NT2/D1 (cell line): ENCODE data around the gene CNGB1.
"Not testable (repeated sequence)": the region's sequence is repeated elsewhere in the genome, so short reads cannot be mapped to it uniquely, and the experiment has no call there.

Experiments used
- DNase-seq: peaks from one replicate; pipeline ENCODE4 v3.0.0-alpha.2; 2011; ENCODE audit warnings: low read depth, low spot score
- H3K27me3 ChIP-seq: 2 replicates; pipeline ENCODE4 v1.6.0; 2011; ENCODE audit warnings: mild to moderate bottlenecking; ENCODE audit not compliant: insufficient read length, insufficient read depth
- H3K36me3 ChIP-seq: 2 replicates; pipeline ENCODE4 v1.6.1; 2011; ENCODE audit warnings: mild to moderate bottlenecking, low read length, mixed read lengths; ENCODE audit not compliant: insufficient read depth, insufficient read length
- H3K4me1 ChIP-seq: 2 replicates; pipeline ENCODE4 v1.5.1; 2011; ENCODE audit not compliant: insufficient read depth, insufficient read length
- H3K4me3 ChIP-seq: 2 replicates; pipeline ENCODE4 v1.5.1; 2011; ENCODE audit warnings: low read depth; ENCODE audit not compliant: insufficient read length
- H3K9ac ChIP-seq: 2 replicates; pipeline ENCODE4 v1.6.0; 2011; ENCODE audit warnings: low read depth; ENCODE audit not compliant: insufficient read length
- H3K9me3 ChIP-seq: 2 replicates; pipeline ENCODE4 v1.5.1; 2011; ENCODE audit warnings: mild to moderate bottlenecking, low read length; ENCODE audit not compliant: insufficient read depth
- SUZ12 ChIP-seq: IDR thresholded peaks from 2 replicates; pipeline ENCODE4 v1.6.1; 2011; ENCODE audit not compliant: insufficient read length, insufficient read depth; ENCODE audit errors: extremely low read depth
- YY1 ChIP-seq: IDR thresholded peaks from 2 replicates; pipeline ENCODE4 v1.6.1; 2011; ENCODE audit not compliant: insufficient read length, insufficient read depth
- ZNF274 ChIP-seq: IDR thresholded peaks from 2 replicates; pipeline ENCODE4 v1.6.1; 2011; ENCODE audit warnings: mild to moderate bottlenecking, low read depth, low read length

CNGB1 gene

DNA sequence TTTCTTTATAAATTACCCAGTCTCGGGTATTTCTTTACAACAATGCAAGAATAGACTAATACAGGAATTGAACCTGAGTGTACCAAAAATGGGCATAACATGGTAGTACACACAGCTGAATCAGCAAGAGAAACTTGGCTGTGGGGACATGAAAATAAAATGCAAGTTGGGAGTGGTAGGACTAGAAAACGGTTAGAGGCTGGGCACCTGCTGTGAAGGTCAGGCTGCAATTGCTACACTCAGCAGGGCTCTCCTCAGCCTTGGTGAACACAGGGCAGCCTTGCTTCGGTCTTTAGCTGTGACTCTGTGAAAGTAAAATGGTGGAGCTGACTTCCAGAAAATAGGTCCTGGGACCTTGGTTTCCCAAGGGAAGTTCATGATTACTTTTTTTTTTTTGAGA is 45.6 kb downstream of the CNGB1 start:
- no peak overlapping the region for H3K4me3 ChIP-seq
- DNase-seq: no peak
- H3K9ac ChIP-seq: no peak overlapping the region
- H3K4me1 ChIP-seq: peaks cover 4% of the 10 kb centered on the region
- no peak for TF ChIP-seq SUZ12
- no peak for TF ChIP-seq ZNF274
- TF ChIP-seq YY1: no peak
- H3K27me3 ChIP-seq: no peaks in the 10 kb centered on the region
- H3K9me3 ChIP-seq: no peaks in the 10 kb centered on the region
- no peaks in the 10 kb centered on the region for H3K36me3 ChIP-seq

DNA sequence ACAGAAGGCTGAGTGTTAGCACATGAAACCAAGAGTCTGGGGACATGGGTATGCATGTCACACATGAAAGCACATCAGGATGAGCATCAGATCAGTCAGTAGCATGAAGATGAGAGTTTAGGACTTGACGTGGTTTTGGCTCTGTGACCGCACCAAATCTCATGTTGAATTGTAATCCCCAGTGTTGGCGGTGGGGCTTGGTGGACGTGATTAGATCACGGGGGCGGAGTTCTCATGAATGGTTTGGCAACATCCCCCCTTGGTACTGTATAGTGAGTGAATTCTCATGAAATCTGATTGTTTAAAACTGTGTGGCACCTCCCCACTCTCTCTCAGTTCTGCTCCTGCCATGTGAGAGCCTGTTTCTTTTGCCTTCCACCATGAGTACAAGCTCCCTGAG is 46.4 kb downstream of the CNGB1 start:
- TF ChIP-seq ZNF274 (no peak), SUZ12 (no peak), YY1 (no peak)

DNA sequence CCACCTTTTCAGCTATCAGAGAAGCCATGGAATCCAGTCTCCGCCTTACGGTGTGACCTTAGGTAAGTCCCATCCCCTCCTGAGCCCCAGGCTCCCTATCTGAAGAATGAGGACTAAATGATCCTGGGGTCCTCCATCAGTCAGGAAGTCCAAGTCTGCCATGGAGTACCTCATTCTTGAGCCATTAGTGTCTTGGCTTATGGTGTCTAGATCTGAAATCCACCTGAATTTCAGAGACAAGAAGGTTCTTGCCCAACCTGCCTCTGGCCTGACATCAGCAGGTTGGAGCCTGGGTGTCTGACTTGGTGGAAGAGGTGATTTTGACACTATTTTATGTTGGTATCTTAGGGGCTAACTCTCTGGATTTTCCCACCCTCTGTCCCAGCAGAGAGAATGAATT is 47.1 kb downstream of the CNGB1 start:
- TF ChIP-seq ZNF274: no peak
- no peak for TF ChIP-seq SUZ12
- no peak for TF ChIP-seq YY1
- H3K9ac ChIP-seq: no peak overlapping the region
- H3K9me3 ChIP-seq: 0 out of 2 replicates have a peak, but pooled peaks cover 8% of the 10 kb centered on the region

More for the DNA sequence above, 46.4 kb downstream of the CNGB1 start:
- no peak overlapping the region for H3K4me3 ChIP-seq
- DNase-seq: no peak
- peaks cover 4% of the 10 kb centered on the region for H3K4me1 ChIP-seq
- H3K36me3 ChIP-seq: no peaks in the 10 kb centered on the region
- no peak overlapping the region for H3K9ac ChIP-seq
- H3K9me3 ChIP-seq: 0 out of 2 replicates have a peak, but pooled peaks cover 3% of the 10 kb centered on the region
- H3K27me3 ChIP-seq: no peaks in the 10 kb centered on the region

DNA sequence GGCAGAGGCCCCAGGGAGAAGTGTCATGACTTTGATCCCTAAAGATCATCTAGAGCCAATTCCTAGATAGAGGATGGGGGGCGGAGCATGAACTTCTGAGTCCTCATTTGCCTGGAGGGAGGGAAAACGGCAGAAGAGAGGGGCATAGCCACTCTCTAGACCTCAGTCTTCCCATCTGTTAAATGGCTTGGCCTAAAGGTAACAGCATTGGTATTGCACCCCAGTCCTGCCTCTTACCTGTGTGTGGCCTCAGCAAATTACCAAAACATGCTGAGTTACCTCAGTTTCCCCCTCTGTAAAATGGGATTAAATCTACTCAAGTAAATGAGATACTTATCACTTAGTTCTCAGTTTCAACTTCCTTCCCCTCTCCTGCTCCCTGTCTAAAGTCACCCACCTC is 47.5 kb downstream of the CNGB1 start:
- no peak overlapping the region for H3K4me3 ChIP-seq
- no peaks in the 10 kb centered on the region for H3K36me3 ChIP-seq
- no peaks in the 10 kb centered on the region for H3K27me3 ChIP-seq
- peaks cover 4% of the 10 kb centered on the region for H3K4me1 ChIP-seq
- no peak overlapping the region for H3K9ac ChIP-seq
- H3K9me3 ChIP-seq: 0 out of 2 replicates have a peak, but pooled peaks cover 8% of the 10 kb centered on the region
- no peak for DNase-seq
- TF ChIP-seq ZNF274: no peak
- TF ChIP-seq SUZ12: no peak
- no peak for TF ChIP-seq YY1

More for the DNA sequence above, 47.1 kb downstream of the CNGB1 start:
- peaks cover 4% of the 10 kb centered on the region for H3K4me1 ChIP-seq
- H3K36me3 ChIP-seq: no peaks in the 10 kb centered on the region
- no peak for DNase-seq
- no peak overlapping the region for H3K4me3 ChIP-seq
- no peaks in the 10 kb centered on the region for H3K27me3 ChIP-seq

DNA sequence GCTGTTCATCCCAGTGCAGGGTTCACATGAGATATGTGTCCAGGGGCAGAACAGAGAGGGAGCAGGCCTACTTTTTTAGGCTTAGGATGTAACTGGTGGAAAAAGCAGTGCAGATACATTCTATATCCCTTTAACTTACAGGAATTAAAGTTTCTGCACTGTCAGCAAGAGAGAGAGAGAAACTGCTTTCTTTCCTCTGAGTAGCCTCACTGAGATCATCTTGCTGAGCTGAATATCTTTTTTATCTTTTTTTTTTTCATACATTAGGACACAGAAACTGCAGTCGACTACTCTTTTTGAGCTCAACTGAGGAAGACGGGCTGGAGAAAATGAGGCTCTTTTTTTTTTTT is 50.1 kb downstream of the CNGB1 start:
- no peak overlapping the region for H3K9ac ChIP-seq
- H3K4me3 ChIP-seq: no peak overlapping the region

DNA sequence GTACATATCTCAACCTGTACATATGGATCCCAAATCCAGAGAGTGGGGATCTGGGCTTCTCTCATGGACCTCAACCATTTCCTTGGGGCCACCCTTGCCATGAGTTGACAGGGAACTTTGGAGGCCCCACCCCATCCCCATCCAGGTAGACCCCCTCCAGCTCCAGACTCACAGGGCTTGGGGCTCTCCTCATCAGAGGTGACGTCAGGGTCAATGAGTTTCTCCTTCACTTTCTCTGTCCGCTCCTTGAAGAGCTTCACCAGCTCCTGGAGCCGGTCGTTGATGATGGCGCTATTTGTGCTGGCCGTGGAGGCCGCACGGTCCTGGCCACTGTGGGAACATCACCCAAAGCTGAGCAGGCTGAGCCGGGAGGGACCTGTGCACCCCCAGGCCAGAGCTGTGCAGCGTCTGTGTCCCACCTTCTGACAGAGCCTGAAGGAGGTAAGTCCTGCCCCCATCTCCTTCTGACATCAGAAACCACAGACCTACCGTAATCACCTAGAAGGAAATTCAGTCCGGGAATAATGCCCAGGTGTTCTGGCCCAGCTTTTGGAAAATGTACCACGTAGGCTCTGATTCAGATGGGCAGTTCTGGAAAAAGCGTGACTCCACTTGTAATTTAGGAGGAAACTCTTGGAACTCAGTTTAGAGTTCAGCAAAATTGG is 50.6 kb downstream of the CNGB1 start:
- no peaks in the 10 kb centered on the region for H3K27me3 ChIP-seq
- no peak overlapping the region for H3K9ac ChIP-seq
- TF ChIP-seq YY1 (no peak), SUZ12 (no peak), ZNF274 (no peak)
- no peak overlapping the region for H3K4me3 ChIP-seq
- no peak for DNase-seq
- H3K9me3 ChIP-seq: 0 out of 2 replicates have a peak, but pooled peaks cover 8% of the 10 kb centered on the region
- peaks cover 5% of the 10 kb centered on the region for H3K4me1 ChIP-seq
- H3K36me3 ChIP-seq: no peaks in the 10 kb centered on the region

More for the DNA sequence above, 50.1 kb downstream of the CNGB1 start:
- DNase-seq: no peak
- Histone ChIP-seq H3K27me3 (no peaks in the 10 kb centered on the region), H3K4me1 (peaks cover 5% of the 10 kb centered on the region), H3K36me3 (no peaks in the 10 kb centered on the region), H3K9me3 (0 out of 2 replicates have a peak, but pooled peaks cover 8% of the 10 kb centered on the region)
- no peak for TF ChIP-seq SUZ12
- no peak for TF ChIP-seq YY1
- TF ChIP-seq ZNF274: no peak

DNA sequence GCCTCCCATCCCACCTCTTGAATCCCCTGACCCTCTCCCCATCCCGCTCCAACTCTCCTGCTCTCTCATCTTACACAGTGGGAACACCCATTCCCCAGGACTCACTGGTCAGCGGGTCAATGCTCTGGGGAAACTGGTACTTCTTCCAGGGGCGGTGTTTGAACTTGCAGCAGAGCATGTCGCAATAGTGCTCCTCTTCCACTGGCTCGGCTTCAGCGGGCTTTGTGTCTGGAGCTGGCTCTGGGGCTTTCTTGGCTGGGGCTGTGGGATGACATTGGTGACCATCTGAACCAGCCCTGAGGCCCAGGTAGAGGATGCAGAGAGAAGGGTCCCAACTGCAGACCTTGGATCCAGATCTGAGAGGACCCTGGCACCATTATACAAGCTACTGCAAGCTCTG is 51.9 kb downstream of the CNGB1 start:
- Histone ChIP-seq H3K4me3 (no peak overlapping the region), H3K36me3 (no peaks in the 10 kb centered on the region), H3K9me3 (0 out of 2 replicates have a peak, but pooled peaks cover 8% of the 10 kb centered on the region), H3K4me1 (peaks cover 5% of the 10 kb centered on the region), H3K27me3 (no peaks in the 10 kb centered on the region), H3K9ac (no peak overlapping the region)
- no peak for DNase-seq
- TF ChIP-seq SUZ12 (no peak), ZNF274 (no peak), YY1 (no peak)

DNA sequence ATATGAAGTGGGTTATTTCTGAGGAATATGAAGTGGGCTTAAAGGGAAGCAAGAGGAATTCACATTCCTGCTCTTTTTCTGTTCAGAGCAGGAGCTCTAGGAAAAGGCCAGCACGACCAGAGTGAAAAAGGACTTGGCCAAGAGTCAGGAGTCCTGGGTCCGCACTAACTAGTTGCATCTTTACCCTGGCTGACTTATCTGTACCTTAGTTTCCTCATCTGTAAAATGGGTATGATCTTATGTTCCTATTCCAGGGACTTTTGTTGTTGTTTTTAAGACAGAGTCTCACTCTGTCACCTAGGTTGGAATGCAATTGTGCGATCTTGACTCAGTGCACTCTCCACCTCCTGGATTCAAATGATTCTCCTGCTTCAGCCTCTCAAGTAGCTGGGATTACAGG is 52.5 kb downstream of the CNGB1 start:
- Histone ChIP-seq H3K36me3 (no peaks in the 10 kb centered on the region), H3K27me3 (no peaks in the 10 kb centered on the region), H3K9me3 (0 out of 2 replicates have a peak, but pooled peaks cover 8% of the 10 kb centered on the region), H3K4me3 (no peak overlapping the region), H3K4me1 (peaks cover 5% of the 10 kb centered on the region), H3K9ac (no peak overlapping the region)
- no peak for TF ChIP-seq ZNF274
- no peak for TF ChIP-seq SUZ12
- TF ChIP-seq YY1: no peak
- no peak for DNase-seq

DNA sequence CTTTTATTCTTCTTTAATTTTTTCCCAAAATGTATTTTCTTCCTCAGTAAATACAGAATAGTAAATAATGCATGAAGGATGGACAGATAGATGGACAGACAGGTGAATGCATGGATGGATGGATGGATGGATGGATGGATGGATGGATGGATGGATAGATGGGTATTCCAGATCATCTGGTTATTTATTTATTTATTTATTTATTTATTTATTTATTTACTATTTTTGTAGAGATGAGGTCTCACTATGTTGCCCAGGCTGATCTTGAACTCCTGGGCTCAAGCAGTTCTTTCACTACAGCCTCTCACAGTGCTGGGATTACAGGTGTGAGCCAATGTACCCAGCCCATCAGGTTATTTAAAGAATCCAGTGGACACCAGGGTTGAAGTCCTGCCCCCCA is 53.0 kb downstream of the CNGB1 start:
- H3K27me3 ChIP-seq, H3K4me3 ChIP-seq, H3K9ac ChIP-seq, DNase-seq, H3K36me3 ChIP-seq, H3K4me1 ChIP-seq, H3K9me3 ChIP-seq: not testable (repeated sequence)

DNA sequence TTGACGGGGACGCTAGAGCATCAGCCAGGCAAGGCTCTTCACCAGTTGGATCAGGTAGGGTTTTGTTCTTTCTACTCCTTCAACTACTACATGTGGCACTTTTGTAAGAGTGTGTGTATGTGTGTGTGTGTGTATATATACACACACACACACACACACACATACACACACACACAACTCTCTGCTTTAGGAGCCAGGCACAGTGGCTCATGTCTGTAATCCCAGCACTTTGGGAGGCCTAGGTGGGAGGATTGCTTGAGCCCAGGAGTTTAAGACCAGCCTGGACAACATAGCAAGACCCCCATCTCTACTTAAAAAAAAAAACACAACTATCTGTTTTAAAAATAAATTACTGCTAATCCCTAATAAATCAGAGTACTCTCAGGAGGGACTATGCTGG is 53.4 kb downstream of the CNGB1 start:
- H3K9ac ChIP-seq, H3K4me3 ChIP-seq, H3K36me3 ChIP-seq, H3K27me3 ChIP-seq, H3K9me3 ChIP-seq, DNase-seq, H3K4me1 ChIP-seq: not testable (repeated sequence)
